GM12801 (cell line): ENCODE data around the gene CARD9.

ENCODE experiments used
- CTCF ChIP-seq: IDR thresholded peaks from one replicate; pipeline ENCODE4 v1.5.1; 2011; ENCODE audit warnings: control low read depth; ENCODE audit not compliant: insufficient read length; ENCODE audit errors: extremely low read depth

Gene CARD9

GRCh38 chr9:136341769-136342168 is 31.7 kb downstream of the CARD9 start:
- no peak for TF ChIP-seq CTCF

GRCh38 chr9:136341042-136341655 is 32.3 kb downstream of the CARD9 start:
- TF ChIP-seq CTCF, result no peak

- TF ChIP-seq CTCF, result no peak
Observed at GRCh38 chr9:136340356-136341041, 33.0 kb downstream of the CARD9 start.

- TF ChIP-seq CTCF, result no peak
Observed at GRCh38 chr9:136339958-136340310, 33.5 kb downstream of the CARD9 start.

GRCh38 chr9:136339173-136339957 is 34.1 kb downstream of the CARD9 start:
- no peak for TF ChIP-seq CTCF

- no peak for TF ChIP-seq CTCF
Observed at GRCh38 chr9:136338511-136338910, 35.0 kb downstream of the CARD9 start.

- no peak for TF ChIP-seq CTCF
Observed at GRCh38 chr9:136337416-136338395, 35.8 kb downstream of the CARD9 start.
